ENCODE data around the gene FAM3C. TPM values are rescaled to one million over a fixed set of nuclear protein-coding genes. Genes with fewer than 3 reads are reported as not detected.

FAM3C gene
- total and polyA plus RNA-seq, 2 of the 8 experiments (the other 6 are each of a cell fraction or from before 2014, with no cell fraction given), result 27.0 to 77.7 TPM

DNA sequence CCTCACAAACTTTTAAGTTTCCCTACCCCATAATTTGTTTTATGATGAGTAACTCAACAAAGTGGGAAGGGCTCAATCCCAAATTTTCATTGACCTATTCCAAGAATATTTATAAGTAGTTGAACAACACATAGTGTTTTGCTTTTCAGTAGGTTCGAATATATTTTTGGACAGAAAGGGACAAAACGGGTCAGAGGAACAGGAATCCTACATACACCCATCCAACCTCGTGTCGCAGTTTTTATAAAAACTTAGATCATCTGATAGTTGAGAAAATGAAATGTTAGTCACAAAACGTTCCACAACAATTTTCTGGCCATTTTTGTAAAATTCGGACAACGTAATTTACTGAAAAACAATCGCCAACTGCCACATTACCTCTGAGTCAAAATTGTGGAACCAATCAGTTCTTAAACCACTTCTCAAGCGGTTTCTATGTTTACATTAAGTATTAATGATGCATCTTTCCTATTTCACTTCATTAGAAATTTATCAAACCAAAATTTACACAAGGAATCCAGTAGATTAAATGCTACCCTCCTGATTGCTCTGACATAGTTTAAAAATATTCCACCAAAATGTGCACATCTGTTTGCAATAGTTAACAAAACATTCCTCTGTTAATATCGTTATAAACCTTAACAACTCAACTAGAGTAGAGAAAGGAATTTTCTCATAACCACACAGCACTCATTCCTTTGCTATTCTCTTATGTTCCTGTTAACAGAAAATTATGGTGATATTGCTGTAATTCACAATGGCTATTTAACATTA lies 61.0 kb downstream of the FAM3C start:
- Histone ChIP-seq H3K4me2 (ENCODE audit: insufficient read depth in 1 of 2, low read depth in 2 of 2, low read length in 2 of 2) (no peak overlapping the region), H3K27me3 (replicated peaks in 1 of 4; ENCODE audit: control insufficient read depth in 3 of 4, extremely low read depth in 1 of 4, insufficient read depth in 3 of 4, low read length in 3 of 4) (peaks cover 1 to 17% (median 9%) of the 10 kb centered on the region in 4 experiments; a peak in 6 of 7 replicates), H3K79me1 (ENCODE audit: low read depth, low read length) (no peaks in the 10 kb centered on the region), H2BK5ac (ENCODE audit: low read depth, low read length) (no peak overlapping the region), H3K4me3 (ENCODE audit: extremely low read depth in 1 of 4, insufficient read depth in 2 of 4, low read depth in 3 of 4, low read length in 4 of 4) (no peak overlapping the region), H2AK5ac (ENCODE audit: low read depth, low read length) (no peak overlapping the region), H3K23ac (ENCODE audit: insufficient read length) (no peak overlapping the region), H3K23me2 (ENCODE audit: low read depth, low read length) (peaks cover 4% of the 10 kb centered on the region; the same call in 1 of the 2 replicates), H3K36me3 (ENCODE audit: control insufficient read depth in 2 of 4, insufficient read depth in 4 of 4, low read length in 3 of 4) (no peaks in the 10 kb centered on the region), H4K91ac (replicated peaks; ENCODE audit: insufficient read length, low read length) (no peak overlapping the region), H3K9ac (replicated peaks in 1 of 4; ENCODE audit: extremely low read depth in 1 of 4, low read depth in 3 of 4, low read length in 3 of 4) (no peak overlapping the region), H4K5ac (ENCODE audit: insufficient read length, low read depth, low read length) (no peak overlapping the region), H4K20me1 (replicated peaks in 1 of 2; ENCODE audit: control insufficient read depth in 1 of 2, insufficient read depth in 2 of 2, low read length in 2 of 2) (no peaks in the 10 kb centered on the region), H3K4me1 (replicated peaks in 1 of 4; ENCODE audit: control insufficient read depth in 3 of 4, insufficient read depth in 4 of 4, low read length in 3 of 4) (peaks cover 0 to 3% (median 0%) of the 10 kb centered on the region in 4 experiments; a peak in 1 of 7 replicates), H2AFZ (ENCODE audit: low read length) (no peak overlapping the region), H3K79me2 (ENCODE audit: control insufficient read depth in 1 of 2, insufficient read depth in 2 of 2, low read length in 2 of 2) (no peaks in the 10 kb centered on the region), H3K9me3 (ENCODE audit: insufficient read depth in 2 of 2, low read depth in 1 of 2, low read length in 1 of 2) (no peaks in the 10 kb centered on the region), H4K8ac (ENCODE audit: extremely low read depth, insufficient read depth, low read length) (no peak overlapping the region), H2BK12ac (ENCODE audit: low read depth, low read length) (no peak overlapping the region), H2BK20ac (ENCODE audit: low read length) (no peak overlapping the region), H3K56ac (replicated peaks; ENCODE audit: insufficient read length, low read depth, low read length) (no peak overlapping the region), H2BK15ac (ENCODE audit: low read length) (no peak overlapping the region), H3K14ac (ENCODE audit: insufficient read length) (no peak overlapping the region), H3K4ac (replicated peaks; ENCODE audit: insufficient read length, low read depth, low read length) (no peak overlapping the region), H3K27ac (ENCODE audit: low read depth, low read length) (no peak overlapping the region), H3K18ac (ENCODE audit: extremely low read depth, low read length) (no peak overlapping the region), H2BK120ac (replicated peaks; ENCODE audit: low read depth, low read length) (no peak overlapping the region)
- FAIRE-seq, result no peak
- TF ChIP-seq, protein P1, sequence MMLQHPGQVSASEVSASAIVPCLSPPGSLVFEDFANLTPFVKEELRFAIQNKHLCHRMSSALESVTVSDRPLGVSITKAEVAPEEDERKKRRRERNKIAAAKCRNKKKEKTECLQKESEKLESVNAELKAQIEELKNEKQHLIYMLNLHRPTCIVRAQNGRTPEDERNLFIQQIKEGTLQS (IDR thresholded peaks at IDR 0.05; ENCODE audit: insufficient read depth, low read depth, low read length), result no peak
- TF ChIP-seq CREB1 (IDR thresholded peaks at IDR 0.05) (no peak), SIN3A (conservative IDR thresholded peaks at IDR 0.05 in 1 of 2, IDR thresholded peaks at IDR 0.05 in 1 of 2; ENCODE audit: low read depth in 1 of 2, low read length in 2 of 2) (no peak), SP1 (IDR thresholded peaks at IDR 0.05; ENCODE audit: low read depth, low read length) (no peak), CHD2 (IDR thresholded peaks at IDR 0.05; ENCODE audit: low read length) (no peak)
- POLR2A ChIA-PET (ENCODE audit: partially characterized antibody), result no interaction called here
- DNase-seq (ENCODE audit: low read depth in 1 of 2, low spot score in 2 of 2), result no peak
- CTCF ChIA-PET (ENCODE audit: partially characterized antibody), result no interaction called here
- 89% methylated on average over 10 of the region's 10 CpGs; no CpG with 5 or more reads in 1 of the 2 experiments for WGBS, 2 experiments (ENCODE audit: extremely low coverage in 1 of 2, insufficient coverage in 1 of 2, insufficient read length in 1 of 2, insufficient replicate concordance in 2 of 2, low coverage in 1 of 2, low lambda C conversion rate in 2 of 2, missing lambda C conversion rate in 1 of 2)
